ENCODE measurements around the gene TELO2.

DNA sequence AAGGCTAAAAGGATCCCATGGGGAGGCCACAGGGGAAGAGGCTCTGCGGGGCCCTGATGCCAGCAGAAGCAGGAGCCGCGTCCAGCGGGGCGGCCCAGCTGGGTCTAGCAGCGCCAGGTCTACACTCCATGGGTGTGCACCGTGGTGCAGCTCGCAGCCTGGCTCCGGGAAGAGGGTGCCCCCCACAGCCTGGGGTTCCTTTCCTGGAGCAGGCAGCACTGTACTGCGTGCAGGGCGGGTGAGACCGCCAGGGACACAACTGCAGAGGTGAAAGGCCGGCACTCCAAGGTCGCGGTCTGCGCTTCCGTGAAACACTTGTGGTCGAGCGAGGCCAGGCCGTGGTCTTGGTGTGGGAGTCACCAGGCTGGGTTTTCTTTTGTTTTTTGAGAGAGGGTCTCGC, 42.3 kb upstream of the TELO2 start:
- no peak for TF ChIP-seq CTCF (IDR thresholded peaks at IDR 0.05)
- TF ChIP-seq POLR2A (IDR thresholded peaks at IDR 0.05): no peak
